ENCODE data around the gene PRR14. TPM values are rescaled to one million over a fixed set of nuclear protein-coding genes. Genes with fewer than 3 reads are reported as not detected.
"Not testable (repeated sequence)": the region's sequence is repeated elsewhere in the genome, so short reads cannot be mapped to it uniquely, and the experiment has no call there.

The PRR14 gene
- polyA plus RNA-seq, 3 donors from 2014 or later, result 10.6 to 29.5 (median 12.9) TPM

DNA sequence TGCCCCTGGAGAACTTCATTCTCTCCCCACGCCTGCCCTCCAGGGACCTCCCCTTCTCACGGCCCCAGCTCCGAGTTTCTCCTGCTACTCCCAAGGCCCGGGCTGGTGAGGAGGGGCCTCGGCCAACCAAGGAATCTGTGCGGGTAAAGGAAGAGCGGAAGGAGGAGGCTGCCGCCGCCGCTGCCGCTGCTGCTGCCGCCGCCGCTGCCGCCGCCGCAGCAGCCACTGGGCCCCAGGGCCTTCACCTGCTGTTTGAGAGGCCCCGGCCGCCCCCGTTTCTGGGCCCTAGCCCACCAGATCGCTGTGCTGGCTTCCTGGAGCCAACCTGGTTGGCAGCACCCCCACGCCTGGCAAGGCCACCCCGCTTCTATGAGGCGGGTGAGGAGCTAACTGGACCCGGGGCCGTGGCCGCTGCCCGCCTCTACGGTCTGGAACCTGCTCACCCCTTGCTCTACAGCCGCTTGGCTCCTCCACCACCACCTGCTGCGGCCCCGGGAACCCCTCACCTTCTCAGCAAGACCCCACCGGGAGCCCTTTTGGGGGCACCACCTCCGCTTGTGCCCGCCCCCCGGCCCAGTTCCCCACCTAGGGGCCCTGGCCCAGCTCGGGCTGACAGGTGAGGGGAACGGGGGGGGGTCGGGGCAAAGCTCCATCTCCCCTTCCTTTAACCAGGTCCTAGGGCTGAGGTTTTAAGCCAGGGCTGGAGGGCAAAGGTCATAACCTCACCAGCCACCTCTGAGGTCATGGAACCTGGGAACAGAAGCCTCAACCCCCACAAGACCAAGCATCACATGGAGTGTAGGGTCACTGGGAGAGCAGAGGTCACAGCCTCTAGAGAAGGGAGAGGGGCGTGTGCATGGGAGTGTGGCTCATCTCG lies 18.5 kb downstream of the PRR14 start:
- Mint-ChIP-seq H3K4me3 (no peak overlapping the region), H3K36me3 (peaks cover 6 to 13% (median 7%) of the 10 kb centered on the region in 3 donors), H3K27ac (no peak overlapping the region), H3K9me3 (no peaks in the 10 kb centered on the region), H3K27me3 (ENCODE audit: low read depth in 3 of 3) (peaks cover 0 to 2% (median 1%) of the 10 kb centered on the region in 3 donors), H3K4me1 (no peaks in the 10 kb centered on the region)
- DNase-seq, result no peak

DNA sequence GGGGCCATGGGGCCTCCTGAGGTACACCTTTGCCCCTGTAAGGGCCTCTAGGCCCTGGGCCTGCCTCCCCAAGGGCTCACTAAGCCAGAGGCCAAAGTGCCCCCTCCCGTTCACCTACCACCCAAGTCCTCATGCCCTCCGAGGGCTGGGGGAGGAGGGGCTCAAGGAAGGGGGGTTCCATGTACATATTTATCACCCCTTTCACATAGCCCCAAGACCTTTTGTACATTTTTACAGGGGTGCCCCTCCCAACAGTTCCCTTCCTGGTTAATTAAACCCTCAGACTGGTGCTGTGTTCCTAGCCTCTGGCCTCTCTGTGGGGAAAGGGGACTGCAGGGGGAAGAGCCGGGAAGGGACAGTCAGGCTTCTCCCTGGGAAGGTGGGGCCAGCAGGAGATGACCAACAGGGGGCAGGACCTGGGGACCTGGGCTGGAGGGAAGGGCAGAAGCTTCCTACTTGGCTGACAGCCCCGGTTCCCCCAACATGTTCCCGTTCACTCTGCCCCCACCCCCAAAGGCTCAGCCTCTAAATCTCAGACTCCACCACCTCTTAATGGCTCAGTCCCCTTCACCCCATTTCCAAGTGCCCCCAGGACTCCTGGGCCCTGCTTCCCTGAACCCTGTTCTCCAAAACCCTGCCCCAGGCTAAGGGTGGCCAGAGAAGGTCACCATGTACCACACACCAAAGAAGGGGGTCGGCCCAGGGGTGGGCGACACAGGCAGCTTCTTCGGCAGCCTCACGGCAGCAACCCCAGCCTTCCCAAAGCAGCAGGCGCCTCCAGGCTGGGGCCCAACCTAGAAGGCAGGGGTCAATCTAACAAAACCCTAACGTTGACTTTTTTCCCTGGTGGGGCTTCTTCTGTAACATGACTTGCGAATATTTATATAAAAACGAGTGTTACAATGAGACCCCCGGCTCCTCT lies 19.4 kb downstream of the PRR14 start:
- H3K36me3 Mint-ChIP-seq, result peaks cover 6 to 13% (median 7%) of the 10 kb centered on the region in 3 donors
- H3K4me1 Mint-ChIP-seq, result no peaks in the 10 kb centered on the region
- no peak overlapping the region for H3K4me3 Mint-ChIP-seq
- no peak for DNase-seq
- H3K9me3 Mint-ChIP-seq, result no peaks in the 10 kb centered on the region
- H3K27me3 Mint-ChIP-seq (ENCODE audit: low read depth in 3 of 3), result peaks cover 0 to 2% (median 1%) of the 10 kb centered on the region in 3 donors
- peak overlapping the region in 2 of 6 donors; percentile 22 to 28 for H3K27ac Mint-ChIP-seq

DNA sequence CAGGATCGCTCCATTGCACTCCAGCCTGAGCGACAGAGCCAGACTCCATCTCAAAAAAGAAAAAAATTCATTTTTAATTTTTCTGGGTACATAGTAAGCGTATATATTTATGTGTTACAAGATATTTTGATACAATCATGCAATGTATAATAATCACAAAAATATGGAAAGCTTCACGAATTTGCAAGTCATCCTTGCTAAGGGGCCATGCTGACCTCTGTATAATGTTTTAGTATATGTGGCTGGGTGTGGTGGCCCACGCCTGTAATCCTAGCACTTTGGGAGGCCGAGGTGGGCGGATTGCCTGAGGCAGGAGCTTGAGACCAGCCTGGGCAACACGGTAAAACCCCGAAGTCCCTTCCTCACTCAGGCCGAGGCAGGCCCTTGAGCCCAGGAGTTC lies 24.4 kb downstream of the PRR14 start:
- Mint-ChIP-seq H3K9me3 (no peaks in the 10 kb centered on the region), H3K27ac (no peak overlapping the region), H3K36me3 (no peaks in the 10 kb centered on the region), H3K4me3 (no peak overlapping the region), H3K27me3 (ENCODE audit: low read depth in 3 of 3) (peaks cover 0 to 2% (median 0%) of the 10 kb centered on the region in 3 donors), H3K4me1 (no peaks in the 10 kb centered on the region)
- no peak for DNase-seq

DNA sequence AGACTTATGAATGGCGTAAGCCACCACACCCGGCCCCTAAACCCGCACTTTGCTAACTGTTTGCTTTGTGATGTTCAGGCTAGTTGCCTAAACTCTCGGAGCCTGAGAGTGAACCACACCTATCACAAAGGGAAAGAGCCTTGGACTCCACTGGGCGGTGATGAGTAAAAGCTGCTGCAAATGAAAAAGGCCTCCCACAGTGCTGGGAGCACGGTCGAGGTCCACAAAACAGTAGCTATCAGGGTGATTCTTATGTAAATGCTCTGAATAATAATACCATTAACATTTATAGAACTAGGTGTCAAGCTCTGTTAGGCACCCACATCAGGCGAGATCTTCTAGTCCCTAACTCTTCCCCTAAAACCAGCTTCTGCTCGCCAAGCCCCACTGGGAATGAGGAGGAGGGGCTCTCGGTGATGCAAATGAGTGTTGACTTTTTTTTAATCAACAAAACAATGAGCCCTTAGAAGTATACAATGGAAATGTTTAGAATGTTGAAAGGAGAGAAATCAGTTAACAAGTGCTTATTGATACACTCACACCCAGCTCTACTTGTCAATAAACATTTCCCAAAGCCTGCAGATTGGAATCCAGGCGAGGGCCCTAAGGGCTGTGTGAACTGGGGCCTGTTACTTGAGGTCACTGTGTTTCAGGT lies 27.3 kb downstream of the PRR14 start:
- no peaks in the 10 kb centered on the region for H3K4me1 Mint-ChIP-seq
- DNase-seq, result no peak
- no peak overlapping the region for H3K4me3 Mint-ChIP-seq
- H3K9me3 Mint-ChIP-seq, result no peaks in the 10 kb centered on the region
- peaks cover 0 to 2% (median 0%) of the 10 kb centered on the region in 3 donors for H3K27me3 Mint-ChIP-seq (ENCODE audit: low read depth in 3 of 3)
- no peak overlapping the region for H3K27ac Mint-ChIP-seq
- H3K36me3 Mint-ChIP-seq, result no peaks in the 10 kb centered on the region

DNA sequence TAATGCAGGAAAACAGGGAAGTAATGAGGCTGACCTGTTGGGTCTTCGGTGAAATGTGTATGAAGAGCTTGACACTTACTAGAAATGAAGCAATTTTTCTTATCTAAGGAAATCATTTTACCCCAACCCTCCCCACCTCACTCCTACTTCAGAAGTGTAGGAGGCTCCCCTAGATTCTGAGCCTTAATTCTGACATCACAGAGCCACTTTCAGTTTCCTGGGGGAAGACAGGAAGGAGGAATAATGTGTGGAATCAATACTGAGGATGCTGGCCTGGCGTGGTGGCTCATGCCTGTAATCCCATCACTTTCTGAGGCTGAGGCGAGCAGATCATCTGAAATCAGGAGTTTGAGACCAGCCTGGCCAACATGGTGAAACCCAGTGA lies 27.8 kb downstream of the PRR14 start:
- Mint-ChIP-seq H3K27me3 (ENCODE audit: low read depth in 3 of 3) (peaks cover 0 to 2% (median 0%) of the 10 kb centered on the region in 3 donors), H3K9me3 (no peaks in the 10 kb centered on the region), H3K4me1 (no peaks in the 10 kb centered on the region), H3K4me3 (no peak overlapping the region), H3K27ac (no peak overlapping the region), H3K36me3 (no peaks in the 10 kb centered on the region)
- no peak for DNase-seq

DNA sequence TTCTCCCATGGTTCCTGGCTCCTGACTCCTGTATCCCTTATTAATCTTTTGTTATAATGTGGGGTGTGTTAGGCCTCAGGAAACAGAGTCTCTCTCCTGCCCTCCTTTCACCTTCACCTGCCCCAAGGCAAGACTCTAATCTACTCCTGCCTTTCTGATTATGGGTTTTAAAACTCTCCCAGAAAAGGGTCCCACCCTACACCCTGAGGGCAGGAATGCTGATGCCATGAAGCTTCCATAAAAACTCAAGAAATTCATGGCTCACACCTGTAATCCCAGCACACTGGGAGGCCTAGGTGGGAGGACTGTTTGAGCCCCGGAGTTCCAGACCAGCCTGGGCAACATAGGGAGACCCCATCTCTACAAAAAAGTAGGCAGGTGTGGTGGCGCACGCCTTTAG lies 29.6 kb downstream of the PRR14 start:
- Mint-ChIP-seq H3K27ac (no peak overlapping the region), H3K9me3 (no peaks in the 10 kb centered on the region), H3K4me1 (no peaks in the 10 kb centered on the region), H3K4me3 (no peak overlapping the region), H3K27me3 (ENCODE audit: low read depth in 3 of 3) (peaks cover 0 to 2% (median 0%) of the 10 kb centered on the region in 3 donors), H3K36me3 (no peaks in the 10 kb centered on the region)
- no peak for DNase-seq

DNA sequence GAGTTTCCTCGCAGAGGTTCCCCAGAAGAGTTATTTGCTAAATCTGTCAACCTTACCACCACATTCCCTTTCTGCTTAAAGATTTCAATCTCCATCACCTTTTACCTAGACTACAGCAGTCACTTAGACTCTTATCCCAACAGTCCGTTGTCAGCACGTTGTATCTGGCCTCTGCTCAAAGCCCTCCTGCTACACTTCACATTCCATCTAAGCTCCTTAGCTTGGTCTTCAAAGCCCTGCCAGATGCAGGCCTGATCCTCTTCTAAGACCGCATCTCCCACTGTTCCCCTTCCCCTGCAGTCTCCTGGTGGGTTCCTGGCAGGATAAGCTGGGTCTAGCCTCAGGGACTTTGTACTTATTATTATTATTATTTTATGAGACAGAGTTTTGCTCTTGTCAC lies 37.9 kb downstream of the PRR14 start:
- Mint-ChIP-seq H3K27me3 (ENCODE audit: low read depth in 3 of 3) (peaks cover 0 to 2% (median 0%) of the 10 kb centered on the region in 3 donors), H3K27ac (no peak overlapping the region), H3K4me3 (no peak overlapping the region), H3K9me3 (no peaks in the 10 kb centered on the region), H3K36me3 (no peaks in the 10 kb centered on the region), H3K4me1 (peaks cover 1 to 4% of the 10 kb centered on the region in 2 donors)
- DNase-seq, result no peak

DNA sequence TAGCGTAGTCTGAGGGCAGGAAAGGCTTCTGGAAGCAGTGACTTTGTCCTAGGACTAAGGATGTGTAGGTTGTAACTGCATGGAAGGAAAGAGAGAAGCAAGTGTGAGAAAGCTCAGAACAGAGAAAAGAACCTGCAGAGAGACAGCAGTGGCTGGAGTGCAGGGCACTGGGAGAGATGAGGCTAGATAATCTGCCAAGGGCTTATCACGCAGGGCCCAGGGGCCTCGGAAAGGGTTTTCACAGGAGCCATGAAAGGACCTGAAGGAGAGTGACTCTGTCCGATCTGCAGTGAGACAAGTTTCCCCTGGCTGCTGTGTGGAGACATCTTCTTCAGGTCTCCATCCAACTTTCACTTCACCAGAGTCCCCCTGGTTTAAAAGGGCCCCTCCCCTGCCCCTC lies 41.1 kb downstream of the PRR14 start:
- Mint-ChIP-seq H3K4me1 (peaks cover 6 to 7% of the 10 kb centered on the region in 2 donors), H3K4me3 (no peak overlapping the region)

DNA sequence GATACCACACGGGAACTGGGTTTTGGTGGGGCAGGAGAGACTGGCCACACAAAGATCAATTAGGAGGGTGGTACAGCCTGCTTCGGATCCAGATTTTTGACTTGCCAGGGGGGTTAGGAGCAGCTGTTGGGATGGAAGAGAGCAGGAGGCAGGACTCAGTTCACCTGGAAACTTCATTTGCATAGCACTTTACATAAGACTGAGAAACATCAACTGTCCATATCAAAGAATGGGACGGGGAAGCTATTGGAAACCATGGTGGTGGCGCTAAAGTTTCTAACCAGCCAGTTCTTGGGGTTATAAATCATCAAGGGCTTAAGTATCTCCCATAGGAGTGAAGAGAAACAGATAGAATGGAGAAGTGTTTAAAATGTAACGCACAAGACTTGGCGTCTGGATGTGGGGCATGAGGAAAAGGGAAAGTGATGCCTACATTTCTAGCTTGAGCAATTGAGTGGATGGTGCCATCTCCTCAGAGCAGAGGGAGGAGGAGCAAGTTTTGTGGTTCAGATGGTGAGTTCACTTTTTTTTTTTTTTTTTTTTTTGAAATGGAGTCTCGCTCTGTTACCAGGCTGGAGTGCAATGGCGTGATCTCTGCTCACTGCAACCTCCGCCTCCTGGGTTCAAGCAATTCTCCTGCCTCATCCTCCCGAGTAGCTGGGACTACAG lies 41.8 kb downstream of the PRR14 start:
- H3K4me3 Mint-ChIP-seq, result no peak overlapping the region
- peak overlapping the region in 2 of 6 donors; percentile 28 to 46 for H3K27ac Mint-ChIP-seq

More for the DNA sequence above, 41.1 kb downstream of the PRR14 start:
- Mint-ChIP-seq H3K9me3 (no peaks in the 10 kb centered on the region), H3K27ac (no peak overlapping the region), H3K27me3 (ENCODE audit: low read depth in 3 of 3) (peaks cover 0 to 3% (median 0%) of the 10 kb centered on the region in 3 donors), H3K36me3 (no peaks in the 10 kb centered on the region)
- DNase-seq, result no peak

DNA sequence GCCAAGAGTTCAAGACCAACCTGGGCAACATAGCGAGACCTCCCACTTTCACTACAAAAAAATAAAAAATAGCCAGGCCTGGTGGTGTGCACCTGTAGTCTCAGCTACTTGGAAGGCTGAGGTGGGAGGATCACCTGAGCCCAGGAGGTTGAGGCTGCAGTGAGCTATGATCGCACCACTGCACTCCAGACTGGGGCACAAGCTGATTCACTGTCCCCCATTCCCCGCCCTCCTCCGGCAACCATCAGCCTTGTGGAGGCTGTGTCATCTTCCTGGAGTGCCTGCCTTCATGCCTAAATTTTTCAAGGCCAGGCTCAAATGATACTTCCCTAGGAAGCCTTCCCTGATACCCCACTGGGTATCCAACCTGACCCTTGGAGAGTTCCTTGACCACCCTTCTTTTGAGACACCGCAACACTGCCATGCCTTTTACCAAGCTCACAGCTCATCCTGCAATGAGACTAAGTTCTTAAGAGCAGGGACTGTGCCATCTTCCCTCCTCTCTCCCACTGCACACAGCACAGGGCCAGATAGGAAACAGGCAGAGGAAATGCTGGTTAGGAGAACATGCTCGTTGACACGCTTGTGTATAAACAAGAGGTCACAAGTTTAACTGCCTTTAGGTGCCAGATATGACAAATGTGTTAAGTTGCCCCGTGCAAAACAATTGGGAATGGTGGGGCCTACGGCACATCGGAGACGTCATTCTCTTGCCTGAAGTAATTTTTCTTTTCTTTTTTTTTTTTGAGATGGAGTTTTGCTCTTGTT lies 44.4 kb downstream of the PRR14 start:
- peaks cover 26 to 31% of the 10 kb centered on the region in 2 donors for H3K4me1 Mint-ChIP-seq
- peaks cover 16 to 20% (median 18%) of the 10 kb centered on the region in 3 donors for H3K27me3 Mint-ChIP-seq (ENCODE audit: low read depth in 3 of 3)
- H3K4me3 Mint-ChIP-seq, result no peak overlapping the region
- H3K9me3 Mint-ChIP-seq, result no peaks in the 10 kb centered on the region
- no peak for DNase-seq
- H3K36me3 Mint-ChIP-seq, result no peaks in the 10 kb centered on the region
- H3K27ac Mint-ChIP-seq, result peak overlapping the region in 1 of 6 donors; percentile 30

More for the DNA sequence above, 41.8 kb downstream of the PRR14 start:
- H3K36me3 Mint-ChIP-seq, result no peaks in the 10 kb centered on the region
- H3K9me3 Mint-ChIP-seq, result no peaks in the 10 kb centered on the region
- H3K27me3 Mint-ChIP-seq (ENCODE audit: low read depth in 3 of 3), result peaks cover 0 to 5% (median 0%) of the 10 kb centered on the region in 3 donors
- DNase-seq, result no peak
- H3K4me1 Mint-ChIP-seq, result peaks cover 8 to 13% of the 10 kb centered on the region in 2 donors

DNA sequence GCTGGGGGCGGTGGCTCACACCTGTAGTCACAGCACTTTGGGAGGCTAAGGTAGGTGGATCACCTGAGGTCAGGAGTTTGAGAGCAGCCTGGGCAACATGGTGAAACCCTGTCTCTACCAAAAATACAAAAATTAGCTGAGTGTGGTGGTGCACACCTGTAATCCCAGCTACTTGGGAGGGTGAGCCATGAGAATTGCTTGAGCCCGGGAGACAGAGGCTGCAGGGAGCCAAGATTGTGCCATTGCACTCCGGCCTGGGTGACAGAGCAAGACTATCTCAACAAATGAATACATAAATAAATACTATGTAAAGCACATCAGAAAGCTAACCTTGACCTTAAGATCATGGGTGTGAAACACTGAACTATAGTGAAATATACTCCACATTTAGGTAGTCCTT lies 45.9 kb downstream of the PRR14 start:
- H3K27ac Mint-ChIP-seq, H3K36me3 Mint-ChIP-seq, H3K4me3 Mint-ChIP-seq, H3K9me3 Mint-ChIP-seq, DNase-seq: not testable (repeated sequence)
- Mint-ChIP-seq H3K27me3 (ENCODE audit: low read depth in 3 of 3) (peaks cover 16 to 20% (median 18%) of the 10 kb centered on the region in 3 donors), H3K4me1 (peaks cover 31 to 38% of the 10 kb centered on the region in 2 donors)

DNA sequence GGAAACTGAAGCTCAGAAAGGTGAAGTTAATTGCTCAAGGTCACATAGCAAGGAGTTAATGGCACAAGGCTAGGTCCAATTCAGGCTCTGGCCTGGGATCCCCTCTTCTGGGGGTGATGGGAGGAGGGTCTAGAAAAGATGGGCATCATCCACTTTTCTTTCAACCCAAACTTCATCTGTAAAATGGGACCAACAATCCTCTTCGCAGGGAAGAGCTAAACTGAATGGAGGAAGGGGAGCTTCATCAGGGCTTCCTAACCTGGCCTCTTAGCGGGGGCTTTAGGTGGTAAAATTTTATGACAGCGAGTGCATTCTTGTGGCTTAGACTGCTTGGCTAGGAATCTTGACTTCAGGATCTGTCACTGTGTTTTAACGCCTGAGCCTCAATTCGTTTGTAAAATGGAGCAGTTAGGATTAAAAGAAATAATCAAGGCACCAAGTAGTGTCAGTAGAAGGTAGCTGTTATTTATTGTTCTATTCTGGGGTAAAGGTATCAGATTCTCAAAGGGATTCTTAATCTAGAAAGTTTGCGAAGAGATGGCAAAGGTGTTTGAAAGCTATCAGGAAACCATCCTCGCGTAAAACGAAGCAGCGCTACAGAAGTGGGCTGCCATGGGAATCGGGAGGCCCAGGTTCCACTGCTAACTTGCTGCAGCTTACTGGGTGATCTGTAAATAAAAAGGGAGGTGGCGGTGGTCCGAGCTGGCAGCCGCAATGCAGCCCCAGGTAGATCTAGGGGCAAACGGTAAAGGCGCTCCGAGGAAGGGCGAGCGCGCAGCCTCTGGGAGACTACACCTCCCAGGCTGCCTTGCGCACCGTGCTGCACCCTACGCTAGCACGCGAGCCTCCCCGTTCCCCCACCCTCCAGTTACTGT lies 46.7 kb downstream of the PRR14 start:
- Mint-ChIP-seq H3K4me1 (peaks cover 31 to 38% of the 10 kb centered on the region in 2 donors), H3K36me3 (peaks cover 0 to 4% (median 3%) of the 10 kb centered on the region in 3 donors), H3K9me3 (no peaks in the 10 kb centered on the region)

More for the DNA sequence above, 46.7 kb downstream of the PRR14 start:
- Mint-ChIP-seq H3K27me3 (ENCODE audit: low read depth in 3 of 3) (peaks cover 16 to 20% (median 18%) of the 10 kb centered on the region in 3 donors), H3K4me3 (peak overlapping the region; percentile 97 to 99 (median 98)), H3K27ac (peak overlapping the region; percentile 97 to 100 (median 100))
- DNase-seq, result no peak
